H4 (cell line): Measurements from ENCODE around the gene TMEM175. TPM values are rescaled to one million over a fixed set of nuclear protein-coding genes. Genes with fewer than 3 reads are reported as not detected.

Experiments
- DNase-seq: peaks from one replicate; pipeline ENCODE4 v3.0.0-alpha.2; 2015; ENCODE audit warnings: low spot score
- total RNA-seq: library from RNA; depleted of rRNA; stranded (reverse); fragments of >200 nt; shearing (Covaris generic); gene quantifications from 2 replicates; pipeline ENCODE4 v1.2.3, GENCODE V29; 2014

TMEM175 gene
- total RNA-seq, 1 experiment from 2014 or later: 13.0 TPM

DNA sequence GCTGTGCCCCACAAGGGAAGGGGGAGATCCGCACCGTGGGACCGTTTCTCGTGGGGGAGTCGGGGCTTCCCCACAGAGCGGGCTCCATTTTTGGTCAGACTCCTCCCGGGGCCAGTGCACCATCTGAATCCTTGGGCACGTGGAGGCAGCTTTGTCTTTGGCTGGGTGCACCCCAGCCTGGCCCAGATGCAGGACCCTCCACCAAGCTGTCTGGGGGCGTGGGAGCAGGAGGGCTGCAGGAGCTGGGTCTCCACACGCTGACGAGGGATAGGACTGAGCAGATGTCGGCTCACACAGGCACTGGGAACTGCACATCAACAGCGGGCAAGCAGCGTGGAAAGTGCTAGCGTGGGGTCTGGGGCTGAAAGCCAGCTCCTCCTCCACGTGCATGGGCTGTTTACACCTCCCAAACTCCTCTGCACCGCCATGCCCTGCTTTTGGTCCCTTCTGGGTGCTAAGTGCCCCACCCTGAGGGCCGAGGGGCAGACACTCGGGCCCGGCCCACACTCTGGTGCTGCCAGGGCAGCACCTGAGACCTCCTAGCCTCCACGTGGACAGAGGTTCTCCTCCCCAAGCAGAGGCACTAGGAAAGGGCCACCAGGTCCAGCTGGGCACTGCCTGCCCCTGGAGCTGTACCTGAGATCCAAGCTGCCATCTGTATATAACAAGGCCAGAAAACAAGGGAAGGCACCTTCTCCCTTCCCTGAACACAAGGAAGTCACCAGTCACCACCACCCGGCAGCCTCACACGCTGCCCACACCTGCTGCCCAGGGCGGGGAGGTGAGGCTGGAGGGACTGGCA is 27.3 kb downstream of the TMEM175 start:
- no peak for DNase-seq

DNA sequence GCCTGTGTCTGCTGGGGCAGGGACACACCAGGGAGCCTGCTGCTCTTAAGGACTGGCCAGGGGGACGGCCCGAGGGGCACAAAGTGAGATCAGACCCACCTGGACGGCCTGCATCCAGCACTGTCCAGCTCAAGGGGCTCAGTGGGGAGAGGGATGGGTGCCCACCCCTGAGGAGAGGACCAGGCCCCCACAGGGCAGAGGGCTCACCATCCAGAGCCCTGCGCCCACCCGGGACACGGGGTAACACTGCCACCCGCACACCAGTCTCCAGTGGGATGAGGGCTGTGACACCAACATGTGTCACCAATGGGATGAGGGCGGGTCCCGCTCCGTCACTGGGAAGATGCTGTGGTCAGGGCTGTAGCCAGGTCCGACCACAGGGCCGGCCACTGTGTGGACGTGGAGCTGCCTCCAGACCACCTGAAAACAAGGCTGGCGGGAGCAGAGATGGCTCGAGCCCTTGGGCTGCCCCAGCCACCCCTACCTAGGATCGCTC is 27.9 kb downstream of the TMEM175 start:
- no peak for DNase-seq

DNA sequence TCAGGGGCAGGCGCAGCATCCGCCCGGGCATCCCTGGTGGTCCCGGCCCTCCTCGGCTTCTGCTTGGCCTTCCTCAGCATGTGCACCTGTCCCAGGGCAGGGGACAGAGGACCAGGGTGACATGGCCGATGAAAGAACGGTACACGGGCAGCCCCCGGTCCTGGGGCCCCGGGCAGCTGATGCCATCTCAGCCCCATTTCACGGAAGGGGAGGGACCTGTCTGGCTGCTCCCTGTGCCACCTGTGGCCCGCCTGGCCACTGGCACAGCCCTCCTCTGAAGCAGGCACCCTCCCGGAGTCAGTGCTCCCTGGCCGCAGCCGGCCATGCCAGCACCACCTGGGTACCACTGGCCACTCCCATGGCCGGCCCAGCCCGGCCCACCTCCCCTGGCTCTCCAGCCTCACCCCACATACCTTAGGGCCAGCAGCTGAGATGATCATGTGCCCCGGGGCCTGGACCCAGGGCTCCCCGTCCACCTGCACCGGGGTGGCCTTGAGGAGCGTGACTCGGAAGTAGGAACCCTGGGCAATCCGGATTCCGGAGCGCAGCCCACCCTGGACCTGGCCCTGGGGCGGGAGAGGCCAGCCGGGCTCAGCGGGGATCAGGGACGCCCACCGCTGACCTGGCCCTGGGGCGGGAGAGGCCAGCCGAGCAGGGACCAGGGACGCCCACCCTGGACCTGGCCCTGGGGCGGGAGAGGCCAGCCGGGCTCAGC is 28.5 kb downstream of the TMEM175 start:
- DNase-seq: no peak

DNA sequence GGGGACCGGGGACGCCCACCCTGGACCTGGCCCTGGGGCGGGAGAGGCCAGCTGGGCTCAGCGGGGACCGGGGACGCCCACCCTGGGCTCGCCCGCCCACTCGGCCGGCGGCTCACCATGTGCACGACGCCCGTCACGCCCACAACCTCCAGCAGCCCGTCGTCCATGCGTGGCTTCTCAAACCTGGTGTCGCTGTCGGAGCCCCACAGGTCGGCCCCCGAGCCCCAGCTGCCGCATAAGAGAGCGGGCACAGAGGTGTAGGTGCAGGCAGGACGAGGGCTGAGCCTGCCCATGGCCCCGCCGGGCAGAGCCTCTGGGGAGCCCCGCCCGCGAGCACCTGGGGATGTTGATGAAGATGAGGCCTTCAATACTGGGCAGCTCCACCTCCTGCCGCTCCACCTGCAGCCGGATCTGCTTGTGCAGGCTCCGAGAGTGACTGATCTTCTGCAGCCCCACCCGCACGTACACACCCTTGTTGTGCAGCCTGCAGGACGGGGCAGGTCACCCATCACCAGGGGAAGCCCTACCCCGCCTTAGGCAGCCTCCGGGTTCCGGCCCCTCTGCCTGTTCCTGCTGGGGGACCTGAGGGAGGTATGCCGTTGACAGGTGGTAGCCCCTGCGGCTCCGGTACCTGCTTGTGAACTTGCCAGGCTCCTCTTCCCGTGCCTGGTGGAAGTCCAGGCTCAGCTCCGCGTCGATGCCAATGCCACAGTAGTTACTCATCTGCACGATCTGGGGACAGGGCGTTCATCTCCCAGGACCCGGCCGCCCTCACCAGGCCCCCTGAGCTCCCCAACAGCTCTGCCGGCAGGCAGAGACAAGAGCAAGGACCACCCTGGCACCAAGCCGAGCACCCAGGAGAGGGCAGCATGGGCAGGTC is 29.3 kb downstream of the TMEM175 start:
- DNase-seq: no peak

DNA sequence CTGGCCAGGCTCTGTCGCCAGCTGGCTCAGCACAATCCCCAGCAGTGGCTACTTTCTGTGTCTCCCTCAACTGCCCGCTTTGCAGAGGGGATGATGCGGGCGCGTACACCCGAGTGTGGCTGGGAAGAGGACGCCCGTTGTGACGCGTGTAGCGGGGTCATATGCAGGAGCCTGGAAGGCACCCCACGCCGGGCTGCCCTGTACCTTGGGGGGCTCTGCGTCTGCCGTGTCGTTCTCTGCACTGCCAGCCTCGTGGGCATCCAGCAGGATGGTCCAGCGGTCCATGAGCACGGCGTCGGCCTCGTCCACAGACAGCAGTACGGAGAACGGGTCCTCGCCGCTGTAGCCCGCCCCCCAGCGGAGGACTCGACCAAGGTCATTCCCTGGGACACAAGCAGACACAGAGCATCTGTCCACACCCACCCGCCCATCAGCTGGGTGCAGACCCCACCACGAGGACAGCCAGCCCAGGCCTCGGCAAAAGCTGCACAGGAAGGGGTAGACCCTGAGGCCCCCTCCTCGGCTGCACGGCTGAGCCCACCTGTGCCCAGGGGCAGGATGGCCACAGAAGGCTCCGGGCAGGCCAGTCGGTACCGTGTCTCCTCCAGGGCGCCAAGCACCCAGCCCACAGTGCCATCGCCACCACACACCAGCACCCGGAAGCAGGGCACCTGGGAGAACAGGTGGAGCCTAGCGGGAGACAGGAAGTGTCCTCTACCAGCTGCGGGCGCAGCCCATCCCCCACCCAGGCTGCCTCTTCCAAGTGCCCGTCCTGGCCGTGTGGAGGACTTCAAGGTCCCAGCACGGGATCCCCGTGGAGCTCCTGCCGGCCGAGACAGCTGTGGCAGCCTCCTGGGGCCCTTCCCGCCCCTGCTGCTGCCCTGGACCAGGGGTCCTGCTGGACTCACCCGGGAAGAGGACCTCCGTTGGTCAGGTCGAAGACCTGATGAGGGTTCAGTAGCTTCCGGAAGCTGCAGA is 30.3 kb downstream of the TMEM175 start:
- DNase-seq: no peak

DNA sequence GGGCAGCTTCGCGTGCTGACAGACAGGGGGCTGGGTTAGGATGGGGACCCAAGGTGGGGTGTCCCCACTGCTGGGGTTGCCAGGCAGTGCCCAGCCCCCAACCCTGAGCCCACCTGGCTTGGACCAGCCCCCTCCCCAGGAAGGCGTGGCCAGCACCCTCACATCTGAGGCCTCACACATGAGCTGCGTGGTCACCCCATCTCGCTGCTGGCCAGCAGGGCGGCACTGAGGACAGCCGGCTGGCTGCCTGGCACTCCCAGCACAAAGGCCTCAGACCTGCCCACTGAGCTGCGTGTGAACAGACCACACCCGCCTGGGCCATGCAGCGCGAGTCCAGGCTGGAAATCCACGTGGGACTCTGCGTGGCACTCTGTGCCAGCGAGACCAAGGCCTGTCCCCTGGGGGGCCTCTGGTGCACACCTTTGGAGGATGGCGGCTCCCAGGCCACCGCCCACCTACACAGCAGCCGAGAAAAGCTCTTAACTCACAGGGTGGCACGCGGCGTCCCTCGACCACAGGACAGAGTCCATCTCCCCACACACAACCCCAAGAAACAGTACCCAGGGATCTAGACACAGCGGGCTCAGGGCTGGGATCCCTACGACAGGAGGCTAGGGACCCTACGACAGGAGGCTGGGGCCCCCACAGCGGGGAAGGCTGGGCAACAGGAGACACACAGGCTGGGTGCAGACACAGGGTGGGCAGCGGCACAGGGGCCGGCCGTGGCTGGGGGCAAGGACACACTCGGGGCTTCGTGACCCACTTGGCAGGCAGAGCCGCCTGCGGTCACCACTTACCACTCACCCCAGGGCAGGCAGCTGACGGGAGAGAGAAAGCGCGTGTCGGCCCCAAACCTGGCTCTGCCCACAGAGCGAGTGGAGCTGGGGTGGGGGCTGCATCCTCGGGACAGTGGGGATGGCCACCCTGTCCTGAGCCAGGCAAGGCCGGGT is 31.3 kb downstream of the TMEM175 start:
- no peak for DNase-seq

DNA sequence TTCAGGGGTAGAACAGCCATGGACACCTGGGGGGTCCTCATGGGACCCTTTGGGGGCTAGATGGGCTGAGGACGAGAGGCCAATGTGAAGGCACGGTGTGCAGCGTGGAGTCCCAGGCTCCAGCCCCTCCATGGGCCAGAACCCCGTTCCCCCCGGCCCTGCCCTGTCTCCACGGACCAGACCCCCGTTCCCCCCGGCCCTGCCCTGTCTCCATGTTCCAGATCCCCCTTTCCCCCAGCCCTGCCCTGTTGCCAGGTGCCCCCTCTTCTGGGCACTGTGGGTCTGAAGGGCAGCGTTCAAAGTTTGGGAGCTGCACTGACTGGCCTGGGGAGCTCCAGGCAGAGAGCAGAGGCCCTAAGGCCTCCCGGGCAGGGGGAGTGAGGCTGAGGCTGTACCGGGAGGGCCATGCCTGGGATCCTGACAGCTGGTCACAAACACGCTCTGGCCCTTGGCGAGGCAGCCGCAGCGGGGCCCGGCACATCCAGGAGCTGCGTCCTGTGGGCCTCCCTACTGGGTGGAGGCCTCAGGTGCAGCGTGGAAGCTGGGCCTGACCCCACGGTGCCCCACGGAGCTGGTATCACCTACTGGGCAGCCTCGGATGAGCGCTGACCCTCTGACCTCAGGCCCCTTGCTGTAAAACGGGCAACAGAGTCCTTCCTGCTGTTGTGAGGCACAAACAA is 32.2 kb downstream of the TMEM175 start:
- no peak for DNase-seq

DNA sequence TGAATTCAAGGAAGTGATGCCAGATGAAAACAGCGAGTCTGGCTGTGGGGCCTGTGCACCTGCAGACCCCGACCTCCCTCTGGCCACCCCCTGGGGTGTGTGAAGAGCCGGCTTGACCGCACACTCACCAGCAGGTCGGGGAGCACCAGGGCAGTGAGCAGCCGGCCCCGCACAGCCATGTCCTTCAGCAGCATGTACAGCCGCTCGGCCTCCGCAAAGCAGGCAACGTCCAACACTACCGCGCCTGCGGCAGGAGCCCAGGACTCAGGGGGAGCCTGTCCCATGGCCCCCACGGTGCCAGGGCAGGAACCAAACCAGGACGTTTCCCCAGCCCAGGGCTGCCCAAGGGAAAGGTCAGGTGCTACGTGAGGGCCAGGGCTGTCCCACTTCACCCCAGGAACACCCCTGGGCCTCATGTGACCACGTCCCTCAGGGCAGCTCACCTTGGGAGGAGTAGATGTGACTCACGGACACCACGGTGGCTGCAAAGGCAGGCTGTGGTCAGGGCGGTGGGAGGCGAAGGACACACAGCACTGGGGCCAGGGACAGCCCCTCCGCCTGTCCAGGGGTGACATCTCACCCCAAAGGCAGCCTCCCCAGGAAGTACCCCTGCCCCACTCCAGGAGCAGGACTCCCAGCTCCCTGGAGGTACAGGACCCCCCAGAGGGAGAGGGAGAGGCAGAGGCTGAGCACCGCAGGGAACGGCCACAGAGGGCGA is 32.9 kb downstream of the TMEM175 start:
- DNase-seq: no peak

DNA sequence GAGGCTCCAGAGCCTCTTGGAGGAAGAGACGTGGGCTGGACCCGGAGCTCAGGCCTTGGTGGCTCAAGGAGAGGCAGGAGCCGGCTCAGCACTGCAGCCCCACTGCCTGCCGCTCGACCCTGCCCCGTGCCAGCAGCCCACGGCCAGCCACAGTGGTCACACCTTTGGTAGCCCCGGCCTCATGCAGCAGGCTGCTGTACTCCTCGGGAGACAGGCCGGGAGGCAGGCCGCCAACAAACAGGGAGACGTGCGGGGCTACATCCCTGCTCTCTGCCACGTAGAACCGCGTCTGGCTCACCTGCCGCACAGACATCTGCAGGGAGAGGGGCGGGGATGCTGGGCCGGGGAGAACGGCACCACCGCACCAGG is 33.5 kb downstream of the TMEM175 start:
- DNase-seq: no peak

DNA sequence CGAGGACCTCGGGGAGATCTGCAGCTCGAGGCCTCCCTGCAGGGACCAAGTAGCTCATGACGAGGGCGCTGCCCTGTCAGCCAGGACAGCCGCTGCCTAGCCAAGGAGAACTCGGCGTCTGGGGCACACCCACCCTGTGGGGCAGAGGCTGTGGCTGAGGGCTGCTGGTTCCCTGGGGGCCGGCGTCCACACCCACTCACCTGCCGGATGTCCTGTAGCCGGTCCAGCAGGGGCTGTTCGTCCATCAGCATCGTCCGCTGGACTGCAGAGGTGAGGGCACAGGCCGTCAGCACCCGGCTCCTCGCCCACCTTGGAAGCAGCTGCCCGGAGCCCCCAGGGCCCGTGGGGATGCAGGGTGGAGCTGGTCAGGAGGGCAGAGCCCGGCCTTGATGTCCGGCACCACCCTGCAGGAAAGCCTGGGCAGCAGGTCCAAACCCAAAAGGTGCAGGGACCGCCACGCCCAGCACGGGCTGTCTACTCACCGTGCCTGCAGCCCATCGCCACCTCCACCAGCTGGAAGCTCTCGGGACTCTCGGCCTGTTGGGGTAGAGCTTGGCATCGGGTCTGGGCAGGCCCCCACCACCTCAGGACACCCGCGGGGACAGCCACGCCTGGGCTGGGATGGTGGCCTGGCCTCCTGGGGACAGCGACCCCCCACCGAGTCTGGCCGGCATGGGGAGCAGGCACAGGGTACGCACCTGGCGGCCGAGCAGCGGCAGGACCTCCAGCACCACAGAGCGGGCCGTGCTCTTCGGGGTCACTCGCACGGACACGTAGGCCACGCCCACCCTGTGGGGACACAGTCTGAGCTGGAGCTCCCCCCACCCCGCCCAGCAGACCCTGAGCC is 34.2 kb downstream of the TMEM175 start:
- DNase-seq: no peak

DNA sequence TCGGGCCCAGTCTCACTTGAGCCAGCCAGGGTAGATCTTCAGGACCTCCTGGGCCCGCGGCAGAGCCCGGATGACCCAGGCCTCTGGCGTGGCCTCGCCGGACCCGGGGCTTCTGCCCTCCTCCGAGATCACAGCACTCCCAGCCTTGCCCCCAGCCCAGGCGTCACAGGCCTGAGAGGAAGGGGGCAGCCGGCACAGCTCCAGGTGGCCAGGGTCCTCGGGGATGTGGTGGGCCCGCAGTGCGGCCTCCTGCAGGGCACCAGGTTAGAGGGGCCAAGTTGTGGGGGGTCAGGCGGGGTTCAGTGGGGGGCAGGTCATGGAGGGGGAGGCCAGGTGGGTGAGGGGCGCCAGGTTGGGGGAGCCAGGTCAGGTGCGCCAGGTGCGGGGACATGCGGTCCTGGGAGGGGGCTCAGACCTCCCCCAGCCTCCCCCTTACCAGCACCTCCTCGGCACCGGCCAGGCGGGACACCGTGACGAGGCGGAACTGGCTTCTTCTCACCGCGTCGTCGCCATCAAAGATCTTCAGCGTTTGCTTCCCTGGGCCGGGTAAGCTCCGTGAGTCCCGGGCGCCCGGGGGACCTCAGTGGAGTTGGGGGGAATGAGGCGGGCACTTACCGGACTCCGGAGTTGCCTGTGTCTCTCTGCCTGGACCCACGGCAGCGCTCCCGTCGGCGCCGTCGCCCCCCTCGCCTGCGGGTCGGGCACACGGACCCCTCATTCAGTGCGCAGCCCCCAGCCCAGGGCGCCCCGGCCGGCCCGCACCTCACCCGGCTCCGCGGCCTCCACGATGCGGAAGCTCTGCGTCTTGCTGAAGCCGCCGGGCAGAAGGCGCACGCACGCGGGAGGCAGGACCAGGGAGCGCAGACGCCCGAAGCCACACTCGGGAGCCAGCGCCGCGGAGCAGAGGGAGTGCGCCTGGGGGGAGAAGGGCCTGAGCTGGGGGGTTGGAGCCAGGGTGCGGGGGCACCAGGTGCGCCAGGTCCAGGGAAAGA is 35.1 kb downstream of the TMEM175 start:
- DNase-seq: no peak

DNA sequence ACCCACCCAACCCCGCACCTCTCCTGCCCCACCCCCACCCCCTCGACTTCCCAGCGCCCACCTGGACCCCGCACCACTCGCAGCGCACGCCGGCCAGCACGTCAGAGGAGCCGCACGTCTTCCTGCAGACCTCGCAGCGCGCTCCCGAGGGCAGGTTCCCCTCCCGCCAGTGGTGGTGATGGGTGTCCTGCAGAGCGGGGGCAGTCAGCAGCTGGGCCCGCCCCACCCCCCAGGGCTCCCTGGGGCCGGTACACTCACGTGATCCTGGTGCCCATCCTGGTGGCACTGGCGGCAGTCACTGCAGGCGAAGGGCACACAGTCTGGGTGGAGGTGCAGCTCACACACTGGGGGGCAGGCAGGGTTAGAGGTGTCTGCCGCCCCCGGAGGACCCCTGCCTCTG is 36.0 kb downstream of the TMEM175 start:
- no peak for DNase-seq

DNA sequence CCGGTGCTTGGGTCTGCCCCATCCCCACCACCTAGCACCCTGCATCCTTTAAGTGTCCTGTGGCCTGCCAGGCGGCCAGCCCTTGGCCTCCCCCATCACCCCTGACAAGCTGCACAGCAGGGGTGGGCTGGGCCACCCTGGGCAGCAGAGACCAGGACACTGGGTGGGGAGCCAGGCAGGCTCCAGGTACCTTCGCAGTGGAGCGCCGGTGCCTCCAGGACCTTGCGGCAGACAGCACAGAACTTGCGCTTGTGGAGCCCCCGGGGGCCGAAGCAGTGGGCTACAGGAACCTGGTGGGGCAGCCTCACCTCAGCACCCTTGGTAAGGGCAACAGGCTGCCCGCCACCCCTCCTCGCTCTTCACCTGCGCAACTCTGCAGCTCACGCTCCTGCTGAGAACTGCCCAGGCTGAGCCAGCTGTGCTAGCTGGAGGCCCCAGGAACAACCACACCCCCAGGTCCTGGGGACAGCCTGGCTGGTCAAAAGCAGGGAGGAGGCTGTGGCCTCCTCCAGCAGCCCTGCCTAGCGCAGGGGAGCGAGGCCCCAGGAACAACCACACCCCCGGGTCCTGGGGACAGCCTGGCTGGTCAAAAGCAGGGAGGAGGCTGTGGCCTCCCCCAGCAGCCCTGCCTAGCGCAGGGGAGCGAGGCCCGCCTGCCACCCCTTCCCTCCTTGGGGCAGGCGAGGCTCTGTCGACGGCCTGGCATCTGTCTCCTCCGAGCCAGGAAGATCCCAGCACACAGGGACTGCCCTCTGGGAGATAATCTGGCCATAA is 36.5 kb downstream of the TMEM175 start:
- no peak for DNase-seq

DNA sequence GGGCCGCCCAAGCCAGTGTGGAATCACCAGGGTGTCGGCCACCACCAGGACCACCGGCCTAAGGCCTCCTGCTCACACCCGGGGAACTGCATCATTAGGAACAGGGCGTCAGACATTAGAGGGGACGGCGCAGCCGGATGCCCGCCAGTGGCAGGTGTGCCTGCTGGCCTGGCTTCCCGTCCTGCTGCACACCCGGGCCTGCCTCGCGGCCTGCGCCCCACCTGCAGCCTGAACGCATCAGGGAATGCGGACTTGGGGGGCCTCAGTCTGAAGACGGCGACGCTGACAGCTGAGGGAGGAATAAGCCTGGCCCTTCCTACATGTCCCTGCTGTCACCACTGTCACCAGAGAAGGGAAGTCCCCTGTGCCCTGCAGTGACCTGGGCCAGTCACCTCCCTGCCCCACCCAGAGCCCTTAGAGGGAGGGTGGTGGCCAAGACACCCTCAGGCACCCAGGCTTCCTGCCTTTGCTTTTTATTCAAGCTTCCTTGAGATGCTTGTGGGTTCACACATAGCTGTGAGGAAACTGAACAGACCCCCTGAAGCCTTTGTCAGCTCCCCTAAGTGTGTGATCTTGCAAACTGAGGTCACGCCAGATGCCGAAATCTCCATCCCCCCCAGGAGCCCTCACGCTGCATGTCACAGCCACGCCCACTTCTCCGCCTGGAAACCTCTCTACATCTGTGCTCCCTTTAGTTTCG is 37.9 kb downstream of the TMEM175 start:
- no peak for DNase-seq
